ENCODE measurements around the gene CDH23. TPM values are rescaled to one million over a fixed set of nuclear protein-coding genes. Genes with fewer than 3 reads are reported as not detected.

Gene CDH23
- total RNA-seq, 1 experiment from 2014 or later: 2.1 TPM

- H2AFZ ChIP-seq (ENCODE audit: low read length): no peak overlapping the region
- no peak overlapping the region for H3K9ac ChIP-seq (ENCODE audit: low read length)
- H3K4me1 ChIP-seq (ENCODE audit: low read length): no peaks in the 10 kb centered on the region
- H3K27me3 ChIP-seq (ENCODE audit: low read length): no peaks in the 10 kb centered on the region
- H3K27ac ChIP-seq (ENCODE audit: low read length): no peak overlapping the region
- H3K79me2 ChIP-seq (ENCODE audit: low read length): no peaks in the 10 kb centered on the region
- no peaks in the 10 kb centered on the region for H3K9me2 ChIP-seq (replicated peaks; ENCODE audit: insufficient read depth, low read length)
- no peak overlapping the region for H3K4me2 ChIP-seq (ENCODE audit: low read depth, low read length, poor library complexity, severe bottlenecking)
- H3K4me3 ChIP-seq (ENCODE audit: low read length): no peak overlapping the region
- no peaks in the 10 kb centered on the region for H3K36me3 ChIP-seq (ENCODE audit: insufficient read depth, low read length)
- no peaks in the 10 kb centered on the region for H4K20me1 ChIP-seq (ENCODE audit: insufficient read depth, low read depth, low read length)
- no peaks in the 10 kb centered on the region for H3K9me3 ChIP-seq (ENCODE audit: low read length)
- DNase-seq: no peak
These were observed 125.1 kb downstream of the CDH23 start for GRCh38 chr10:71521504-71522441.

GRCh38 chr10:71522442-71523144 is 125.9 kb downstream of the CDH23 start:
- Histone ChIP-seq H4K20me1 (ENCODE audit: insufficient read depth, low read depth, low read length) (no peaks in the 10 kb centered on the region), H3K79me2 (ENCODE audit: low read length) (no peaks in the 10 kb centered on the region), H3K27ac (ENCODE audit: low read length) (no peak overlapping the region), H3K36me3 (ENCODE audit: insufficient read depth, low read length) (no peaks in the 10 kb centered on the region), H3K9me3 (ENCODE audit: low read length) (no peaks in the 10 kb centered on the region), H2AFZ (ENCODE audit: low read length) (no peak overlapping the region), H3K4me1 (ENCODE audit: low read length) (no peaks in the 10 kb centered on the region), H3K9me2 (replicated peaks; ENCODE audit: insufficient read depth, low read length) (no peaks in the 10 kb centered on the region), H3K27me3 (ENCODE audit: low read length) (no peaks in the 10 kb centered on the region), H3K9ac (ENCODE audit: low read length) (no peak overlapping the region), H3K4me3 (ENCODE audit: low read length) (no peak overlapping the region), H3K4me2 (ENCODE audit: low read depth, low read length, poor library complexity, severe bottlenecking) (no peak overlapping the region)
- no peak for DNase-seq

GRCh38 chr10:71523756-71524155 is 127.0 kb downstream of the CDH23 start:
- Histone ChIP-seq H3K4me1 (ENCODE audit: low read length) (no peaks in the 10 kb centered on the region), H3K4me2 (ENCODE audit: low read depth, low read length, poor library complexity, severe bottlenecking) (no peak overlapping the region), H3K9me3 (ENCODE audit: low read length) (no peaks in the 10 kb centered on the region), H3K9me2 (replicated peaks; ENCODE audit: insufficient read depth, low read length) (no peaks in the 10 kb centered on the region), H3K27me3 (ENCODE audit: low read length) (no peaks in the 10 kb centered on the region), H3K4me3 (ENCODE audit: low read length) (no peak overlapping the region), H4K20me1 (ENCODE audit: insufficient read depth, low read depth, low read length) (no peaks in the 10 kb centered on the region), H3K79me2 (ENCODE audit: low read length) (no peaks in the 10 kb centered on the region), H3K27ac (ENCODE audit: low read length) (no peak overlapping the region), H3K9ac (ENCODE audit: low read length) (no peak overlapping the region), H3K36me3 (ENCODE audit: insufficient read depth, low read length) (no peaks in the 10 kb centered on the region), H2AFZ (ENCODE audit: low read length) (no peak overlapping the region)
- no peak for DNase-seq

GRCh38 chr10:71525092-71525491 is 128.4 kb downstream of the CDH23 start:
- no peak for DNase-seq
- Histone ChIP-seq H3K4me3 (ENCODE audit: low read length) (no peak overlapping the region), H3K79me2 (ENCODE audit: low read length) (no peaks in the 10 kb centered on the region), H3K9me3 (ENCODE audit: low read length) (no peaks in the 10 kb centered on the region), H4K20me1 (ENCODE audit: insufficient read depth, low read depth, low read length) (no peaks in the 10 kb centered on the region), H3K9me2 (replicated peaks; ENCODE audit: insufficient read depth, low read length) (no peaks in the 10 kb centered on the region), H3K4me1 (ENCODE audit: low read length) (no peaks in the 10 kb centered on the region), H3K27me3 (ENCODE audit: low read length) (no peaks in the 10 kb centered on the region), H3K27ac (ENCODE audit: low read length) (no peak overlapping the region), H3K9ac (ENCODE audit: low read length) (no peak overlapping the region), H2AFZ (ENCODE audit: low read length) (no peak overlapping the region), H3K36me3 (ENCODE audit: insufficient read depth, low read length) (no peaks in the 10 kb centered on the region), H3K4me2 (ENCODE audit: low read depth, low read length, poor library complexity, severe bottlenecking) (no peak overlapping the region)

GRCh38 chr10:71525721-71526120 is 129.0 kb downstream of the CDH23 start:
- H3K36me3 ChIP-seq (ENCODE audit: insufficient read depth, low read length): no peaks in the 10 kb centered on the region
- H3K9me2 ChIP-seq (replicated peaks; ENCODE audit: insufficient read depth, low read length): no peaks in the 10 kb centered on the region
- H3K4me1 ChIP-seq (ENCODE audit: low read length): no peaks in the 10 kb centered on the region
- no peak overlapping the region for H3K27ac ChIP-seq (ENCODE audit: low read length)
- H4K20me1 ChIP-seq (ENCODE audit: insufficient read depth, low read depth, low read length): no peaks in the 10 kb centered on the region
- H2AFZ ChIP-seq (ENCODE audit: low read length): no peak overlapping the region
- no peak overlapping the region for H3K4me3 ChIP-seq (ENCODE audit: low read length)
- H3K79me2 ChIP-seq (ENCODE audit: low read length): no peaks in the 10 kb centered on the region
- H3K4me2 ChIP-seq (ENCODE audit: low read depth, low read length, poor library complexity, severe bottlenecking): no peak overlapping the region
- DNase-seq: no peak
- no peak overlapping the region for H3K9ac ChIP-seq (ENCODE audit: low read length)
- H3K27me3 ChIP-seq (ENCODE audit: low read length): no peaks in the 10 kb centered on the region
- no peaks in the 10 kb centered on the region for H3K9me3 ChIP-seq (ENCODE audit: low read length)

- H3K4me2 ChIP-seq (ENCODE audit: low read depth, low read length, poor library complexity, severe bottlenecking): no peak overlapping the region
- no peaks in the 10 kb centered on the region for H3K36me3 ChIP-seq (ENCODE audit: insufficient read depth, low read length)
- no peaks in the 10 kb centered on the region for H3K9me2 ChIP-seq (replicated peaks; ENCODE audit: insufficient read depth, low read length)
- DNase-seq: no peak
- no peak overlapping the region for H2AFZ ChIP-seq (ENCODE audit: low read length)
- H4K20me1 ChIP-seq (ENCODE audit: insufficient read depth, low read depth, low read length): no peaks in the 10 kb centered on the region
- H3K9ac ChIP-seq (ENCODE audit: low read length): no peak overlapping the region
- no peak overlapping the region for H3K4me3 ChIP-seq (ENCODE audit: low read length)
- H3K27ac ChIP-seq (ENCODE audit: low read length): no peak overlapping the region
- no peaks in the 10 kb centered on the region for H3K27me3 ChIP-seq (ENCODE audit: low read length)
- no peaks in the 10 kb centered on the region for H3K79me2 ChIP-seq (ENCODE audit: low read length)
- H3K9me3 ChIP-seq (ENCODE audit: low read length): no peaks in the 10 kb centered on the region
- H3K4me1 ChIP-seq (ENCODE audit: low read length): no peaks in the 10 kb centered on the region
These were observed 129.9 kb downstream of the CDH23 start for GRCh38 chr10:71526653-71527052.

- Histone ChIP-seq H3K9me2 (replicated peaks; ENCODE audit: insufficient read depth, low read length) (no peaks in the 10 kb centered on the region), H3K9ac (ENCODE audit: low read length) (no peak overlapping the region), H3K4me2 (ENCODE audit: low read depth, low read length, poor library complexity, severe bottlenecking) (no peak overlapping the region), H3K79me2 (ENCODE audit: low read length) (no peaks in the 10 kb centered on the region), H3K27ac (ENCODE audit: low read length) (no peak overlapping the region), H2AFZ (ENCODE audit: low read length) (no peak overlapping the region), H3K9me3 (ENCODE audit: low read length) (no peaks in the 10 kb centered on the region), H3K36me3 (ENCODE audit: insufficient read depth, low read length) (no peaks in the 10 kb centered on the region), H4K20me1 (ENCODE audit: insufficient read depth, low read depth, low read length) (no peaks in the 10 kb centered on the region), H3K4me3 (ENCODE audit: low read length) (no peak overlapping the region), H3K4me1 (ENCODE audit: low read length) (no peaks in the 10 kb centered on the region), H3K27me3 (ENCODE audit: low read length) (no peaks in the 10 kb centered on the region)
- DNase-seq: no peak
These were observed 130.4 kb downstream of the CDH23 start for GRCh38 chr10:71527135-71527534.

- H3K9me2 ChIP-seq (replicated peaks; ENCODE audit: insufficient read depth, low read length): no peaks in the 10 kb centered on the region
- H3K27me3 ChIP-seq (ENCODE audit: low read length): no peaks in the 10 kb centered on the region
- no peak overlapping the region for H3K9ac ChIP-seq (ENCODE audit: low read length)
- H3K9me3 ChIP-seq (ENCODE audit: low read length): no peaks in the 10 kb centered on the region
- no peaks in the 10 kb centered on the region for H4K20me1 ChIP-seq (ENCODE audit: insufficient read depth, low read depth, low read length)
- no peak for DNase-seq
- H3K27ac ChIP-seq (ENCODE audit: low read length): no peak overlapping the region
- no peak overlapping the region for H3K4me2 ChIP-seq (ENCODE audit: low read depth, low read length, poor library complexity, severe bottlenecking)
- H2AFZ ChIP-seq (ENCODE audit: low read length): no peak overlapping the region
- no peaks in the 10 kb centered on the region for H3K36me3 ChIP-seq (ENCODE audit: insufficient read depth, low read length)
- no peaks in the 10 kb centered on the region for H3K4me1 ChIP-seq (ENCODE audit: low read length)
- no peaks in the 10 kb centered on the region for H3K79me2 ChIP-seq (ENCODE audit: low read length)
- no peak overlapping the region for H3K4me3 ChIP-seq (ENCODE audit: low read length)
These were observed 131.9 kb downstream of the CDH23 start for GRCh38 chr10:71528371-71529206.

Data from Karpas-422 (cell line).